Middle frontal gyrus (tissue), 1 donor: Measurements from ENCODE around the gene FGD6.
"Not testable (repeated sequence)": the region's sequence is repeated elsewhere in the genome, so short reads cannot be mapped to it uniquely, and the experiment has no call there.

ENCODE experiments used
- DNase-seq: peaks from one replicate; pipeline ENCODE4 v3.0.0-alpha.2; 2015; ENCODE audit warnings: low spot score; ENCODE audit errors: extremely low spot score

FGD6 gene

DNA sequence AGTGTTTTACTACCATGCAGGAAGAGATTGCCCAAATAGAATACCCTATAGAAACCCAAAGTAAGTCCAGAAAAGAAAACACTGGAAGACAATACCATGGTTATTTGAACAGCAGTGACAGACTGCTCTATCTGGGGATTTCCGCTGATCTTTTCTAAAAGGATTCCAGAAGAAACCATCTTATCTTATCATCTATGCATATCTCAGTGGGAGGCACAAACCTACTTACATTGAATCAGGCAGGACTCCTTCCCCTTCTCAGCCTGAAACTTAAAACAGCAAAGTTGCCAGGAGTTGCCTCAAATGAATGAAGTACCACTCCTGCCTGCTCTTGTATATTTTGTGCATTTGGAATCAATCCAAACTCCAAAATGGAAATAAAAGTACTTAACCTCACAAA lies 87.2 kb downstream of the FGD6 start:
- DNase-seq, result no peak

DNA sequence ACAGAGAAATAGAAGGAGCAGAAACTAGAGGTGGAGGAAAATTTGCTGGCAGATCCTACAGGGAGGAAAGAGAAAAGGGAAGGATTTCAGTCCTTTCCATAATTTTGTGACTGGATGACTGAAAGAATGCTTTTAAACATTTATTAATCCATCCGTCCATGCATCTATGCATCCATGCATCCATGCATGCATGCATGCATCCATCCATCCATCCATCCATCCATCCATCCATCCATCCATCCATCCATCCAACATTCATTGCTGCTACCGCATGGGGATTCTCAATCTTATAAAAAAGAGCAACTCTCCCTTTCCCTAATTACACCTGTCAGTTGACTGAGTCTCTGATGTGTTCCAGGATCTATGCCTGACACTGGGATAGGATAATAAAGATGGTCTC lies 88.2 kb downstream of the FGD6 start:
- DNase-seq, result no peak

DNA sequence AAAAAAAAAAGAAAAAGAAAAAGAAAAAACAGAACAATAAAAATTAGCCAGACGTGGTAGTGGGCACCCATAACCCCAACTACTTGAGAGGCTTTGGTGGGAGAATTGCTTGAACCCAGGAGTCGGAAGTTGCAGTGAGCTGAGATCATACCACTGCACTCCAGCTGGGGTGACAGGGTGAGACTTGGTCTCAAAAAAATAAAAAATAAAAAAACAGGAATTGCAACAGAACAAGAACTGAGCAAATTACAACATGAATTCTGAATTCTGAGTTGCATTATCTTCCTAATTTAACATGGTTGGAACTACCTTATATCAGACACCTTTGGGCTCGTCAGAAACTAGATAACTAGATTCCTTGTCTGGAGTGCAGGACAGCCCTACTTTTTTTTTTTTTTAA lies 90.5 kb downstream of the FGD6 start:
- DNase-seq, result no peak

DNA sequence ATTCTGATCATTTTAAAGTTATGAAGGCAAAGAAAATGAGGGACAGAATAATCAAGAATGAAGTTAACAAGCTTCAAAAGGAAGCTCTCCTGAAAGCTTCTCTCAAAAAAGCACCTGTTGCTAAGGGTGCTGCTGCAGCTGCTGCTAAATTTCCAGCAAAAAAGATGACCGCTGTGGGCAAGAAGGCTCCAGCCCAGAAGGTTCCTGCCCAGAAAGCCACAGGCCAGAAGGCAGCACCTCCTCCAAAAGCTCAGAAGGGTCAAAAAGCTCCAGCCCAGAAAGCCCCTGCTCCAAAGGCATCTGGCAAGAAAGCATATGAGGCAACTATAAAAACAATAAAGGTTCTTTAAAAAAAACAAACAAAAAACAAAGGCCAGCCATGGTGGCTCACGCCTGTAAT lies 91.2 kb downstream of the FGD6 start:
- no peak for DNase-seq

DNA sequence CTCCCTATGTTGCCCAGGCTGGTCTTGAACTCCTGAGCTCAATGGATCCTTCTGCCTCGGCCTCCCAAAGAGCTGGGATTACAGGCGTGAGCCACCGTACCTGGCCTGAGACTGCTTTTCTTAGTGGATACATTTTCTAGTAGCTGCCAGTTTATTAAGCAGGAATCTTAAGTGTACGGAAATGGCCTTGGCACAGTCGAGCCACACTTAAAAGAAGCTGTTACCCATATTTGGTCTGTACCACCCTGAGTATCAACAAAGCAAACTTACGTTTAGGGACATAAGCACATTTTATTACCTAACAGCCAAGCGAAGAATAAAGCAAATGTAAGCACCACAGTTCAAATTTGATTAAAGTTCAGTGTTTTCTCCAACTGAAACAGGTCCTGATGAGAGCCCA lies 93.2 kb downstream of the FGD6 start:
- DNase-seq, result no peak

- no peak for DNase-seq
Measured at GRCh38 chr12:95118788-95119179, 98.5 kb downstream of the FGD6 start.

GRCh38 chr12:95118138-95118787 lies 99.0 kb downstream of the FGD6 start:
- DNase-seq, result no peak

DNA sequence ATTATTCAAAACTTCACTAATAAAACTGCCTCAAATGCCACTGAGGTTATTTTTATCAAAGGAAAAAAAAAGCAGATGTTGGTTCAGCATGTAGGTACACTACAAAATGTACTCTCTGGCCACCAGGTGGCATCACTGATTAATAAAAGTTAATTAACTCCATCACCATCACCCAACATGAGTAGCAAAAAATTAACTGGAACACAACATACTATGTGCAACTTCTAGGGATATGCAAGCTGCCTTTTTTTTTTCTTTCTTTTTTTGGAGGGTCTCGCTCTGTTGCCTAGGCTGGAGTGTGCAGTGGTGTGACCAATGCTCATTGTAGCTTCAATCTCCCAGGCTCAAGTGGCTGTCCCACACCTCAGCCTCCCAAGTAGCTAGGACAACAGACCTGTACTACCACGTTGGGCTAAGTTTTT lies 100.1 kb downstream of the FGD6 start:
- peak; percentile 66 for DNase-seq

GRCh38 chr12:95116773-95117172 lies 100.5 kb downstream of the FGD6 start:
- DNase-seq, result no peak

- DNase-seq, result no peak
Measured at GRCh38 chr12:95116341-95116740, 100.9 kb downstream of the FGD6 start.

DNA sequence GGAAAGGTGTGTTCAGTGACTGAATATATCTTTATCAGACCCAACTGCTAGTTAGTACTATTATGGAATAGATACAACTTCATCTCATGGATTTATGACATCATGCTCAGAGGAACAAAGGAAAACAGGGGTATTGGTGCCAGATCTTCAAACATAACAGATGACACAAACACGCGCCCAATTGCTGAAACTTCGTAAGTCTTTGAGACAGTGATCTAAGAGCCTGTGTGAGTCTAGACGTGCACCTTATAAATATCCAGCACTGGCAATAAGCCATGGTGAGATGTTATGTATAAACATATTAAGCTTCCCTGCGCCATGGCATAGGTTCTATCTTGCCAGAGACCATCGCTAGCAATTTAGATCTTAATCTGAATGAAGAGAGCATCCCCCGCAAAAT lies 101.6 kb downstream of the FGD6 start:
- DNase-seq, result no peak

DNA sequence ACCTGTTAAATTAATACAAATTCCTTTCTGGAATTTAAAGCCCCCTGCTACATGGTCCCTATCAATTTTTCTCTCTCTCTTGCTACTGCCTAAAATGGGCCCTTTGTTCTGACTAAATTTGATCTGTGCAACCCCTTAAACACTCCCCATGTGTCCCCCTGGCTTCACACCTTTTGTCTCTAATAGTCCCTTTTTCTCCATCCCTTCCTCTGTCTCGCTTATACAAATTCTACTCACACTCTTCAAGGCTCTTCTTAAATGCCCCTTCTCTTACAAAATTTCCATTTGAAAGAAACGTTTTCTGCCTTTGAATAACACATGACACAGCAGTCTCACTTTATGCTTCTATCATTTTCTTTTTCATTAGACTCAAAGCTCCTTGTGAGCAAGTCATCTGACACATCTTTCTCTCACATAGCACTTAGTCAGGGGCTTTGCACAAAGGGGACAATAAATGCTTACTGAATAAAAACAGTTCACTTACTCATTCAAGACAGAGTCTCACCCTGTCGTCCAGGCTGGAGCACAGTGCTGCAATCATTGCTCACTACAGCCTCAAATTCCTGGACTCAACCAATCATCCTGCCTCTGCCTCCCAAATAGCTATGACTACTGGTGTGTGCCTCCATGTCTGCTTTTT lies 102.4 kb downstream of the FGD6 start:
- no peak for DNase-seq

- DNase-seq, result no peak
Measured at GRCh38 chr12:95107362-95107761, 109.9 kb downstream of the FGD6 start.

DNA sequence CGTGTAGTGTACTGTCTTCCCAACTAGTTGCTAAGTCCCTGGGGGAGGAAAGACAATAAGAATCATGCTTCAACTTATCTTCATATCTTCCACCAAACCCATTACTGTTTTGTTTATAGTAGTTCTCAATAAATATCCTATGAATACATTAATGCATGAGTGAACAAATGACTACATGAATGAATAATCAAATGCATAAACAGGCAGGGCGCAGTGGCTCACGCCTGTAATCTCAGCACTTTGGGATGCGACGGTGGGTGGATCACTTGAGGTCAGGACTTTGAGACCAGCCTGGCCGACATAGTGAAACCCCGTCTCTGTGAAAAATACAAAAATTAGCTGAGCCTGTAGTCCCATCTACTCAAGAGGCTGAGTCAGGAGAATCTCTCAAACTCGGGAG lies 111.7 kb downstream of the FGD6 start:
- DNase-seq, result no peak

DNA sequence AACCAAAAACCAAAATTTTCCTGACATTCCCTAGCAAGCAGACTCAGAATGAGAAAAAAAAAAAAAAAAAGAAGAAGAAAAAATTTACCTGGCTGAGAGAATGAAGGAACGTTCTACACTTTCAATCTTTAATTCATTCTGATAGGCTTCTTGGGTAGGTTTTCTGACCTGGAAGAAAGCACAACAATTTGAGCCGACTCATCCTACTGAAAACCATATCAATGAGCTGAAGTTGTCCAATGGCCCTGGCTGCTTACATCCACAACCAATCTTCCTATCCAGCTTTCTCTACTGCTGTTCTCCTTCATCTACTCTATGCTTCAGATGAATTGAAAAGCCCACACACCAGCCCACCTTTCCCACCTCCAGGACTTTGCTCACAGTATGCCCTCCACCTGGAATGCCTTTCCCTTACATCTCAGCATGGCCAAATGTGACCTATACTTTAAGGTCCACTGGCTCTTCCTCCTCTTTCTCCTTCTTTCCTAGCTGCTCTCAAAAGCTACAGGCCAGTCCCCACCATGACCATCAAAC lies 112.3 kb downstream of the FGD6 start:
- no peak for DNase-seq

DNA sequence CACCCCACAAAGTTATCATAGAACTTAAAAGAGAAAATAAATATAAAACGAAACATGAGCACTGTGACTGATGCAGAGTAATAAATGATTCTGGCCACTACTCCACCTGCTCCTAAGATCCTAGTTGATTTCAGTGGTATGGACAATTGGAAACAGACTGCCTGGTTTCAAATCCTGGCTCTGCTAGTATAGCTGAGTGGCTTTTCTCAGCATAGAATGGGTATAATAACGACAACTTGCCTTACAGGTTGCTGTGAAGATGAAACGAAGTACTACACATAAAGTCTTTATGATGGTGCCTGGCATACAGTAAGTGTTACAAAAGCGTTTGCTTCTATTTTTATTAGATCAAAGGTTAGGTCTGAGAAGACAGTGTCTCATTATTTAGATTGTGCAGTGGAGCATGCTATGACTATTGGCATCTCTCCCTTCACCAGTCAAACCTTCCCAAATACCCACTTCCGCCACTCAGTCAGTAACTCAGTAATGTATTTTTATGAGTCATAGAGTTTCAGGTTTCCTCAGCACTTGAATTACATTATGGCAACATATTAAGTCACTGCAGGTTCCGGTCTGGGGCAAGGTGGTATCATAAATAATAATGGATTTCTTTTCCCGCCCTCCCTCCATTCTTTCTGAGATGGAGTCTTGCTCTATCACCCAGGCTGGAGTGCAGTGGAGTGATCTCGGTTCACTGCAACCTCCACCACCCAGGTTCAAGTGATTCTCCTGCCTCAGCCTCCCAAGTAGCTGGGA lies 114.2 kb downstream of the FGD6 start:
- no peak for DNase-seq

GRCh38 chr12:95101957-95102356 lies 115.3 kb downstream of the FGD6 start:
- not testable (repeated sequence) for DNase-seq

DNA sequence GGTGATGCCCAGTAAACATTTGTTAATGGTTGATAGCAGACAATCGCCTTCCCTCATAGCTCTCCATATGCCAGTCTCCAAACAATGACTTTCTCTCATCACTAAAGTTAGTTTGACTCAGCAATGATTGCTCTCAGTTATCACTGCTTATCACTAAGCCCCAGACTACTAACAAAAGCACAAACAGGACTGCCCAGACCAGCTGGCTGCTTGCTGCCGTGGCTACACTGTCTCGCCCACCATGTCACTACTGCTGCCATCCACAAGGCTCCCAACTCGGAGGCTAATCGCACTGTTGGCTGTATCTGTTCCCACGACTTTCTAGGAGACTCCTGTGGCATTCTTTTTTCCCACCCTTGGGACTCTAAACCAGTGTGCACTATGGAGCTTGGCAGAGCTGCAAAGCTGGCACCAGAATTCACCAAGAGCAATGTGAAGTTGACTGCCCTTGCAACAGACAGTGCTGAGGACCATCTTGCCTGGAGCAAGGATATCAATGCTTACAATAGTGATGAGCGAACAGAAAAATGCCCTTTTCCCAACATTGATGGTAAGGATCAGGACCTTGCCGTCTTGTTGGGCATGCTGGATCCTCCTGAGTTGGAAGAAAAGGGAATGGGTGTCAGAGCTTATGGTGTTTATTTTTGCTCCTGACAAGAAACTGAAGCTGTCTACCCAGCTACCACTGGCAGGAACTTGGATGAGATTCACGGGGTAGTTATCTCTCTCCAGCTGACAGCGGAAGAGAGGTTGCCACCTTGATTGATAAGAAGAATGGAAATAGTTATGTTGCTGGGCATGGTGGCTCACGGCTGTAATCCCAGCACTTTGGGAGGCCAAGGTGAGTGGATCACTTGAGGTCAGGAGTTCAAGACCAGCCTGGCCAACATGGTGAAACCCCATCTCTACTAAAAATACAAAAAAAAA lies 116.7 kb downstream of the FGD6 start:
- no peak for DNase-seq

DNA sequence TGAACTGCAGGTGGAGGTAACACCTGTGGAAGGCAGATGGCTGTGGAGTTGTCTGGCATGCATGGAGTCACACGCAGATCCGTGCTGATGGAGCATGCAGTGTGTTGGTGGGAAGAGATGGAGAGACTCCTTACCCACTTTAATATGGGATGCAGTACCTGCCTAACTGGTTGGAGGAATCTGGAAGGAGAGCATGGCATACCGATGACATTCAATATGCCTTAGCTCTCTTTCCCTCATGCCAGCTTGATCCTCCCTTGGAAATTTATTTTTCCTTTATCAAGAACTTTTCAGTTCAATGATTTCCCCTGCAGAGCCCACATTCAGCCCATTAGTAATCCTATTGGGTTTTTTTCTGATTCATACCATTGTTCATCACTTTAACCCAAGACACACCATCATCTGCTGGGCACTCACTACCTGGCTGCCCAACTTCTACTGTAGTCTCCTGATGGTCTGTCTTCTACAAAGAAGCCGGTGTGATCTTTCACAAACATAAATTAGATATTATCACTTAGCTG lies 117.9 kb downstream of the FGD6 start:
- DNase-seq, result no peak

DNA sequence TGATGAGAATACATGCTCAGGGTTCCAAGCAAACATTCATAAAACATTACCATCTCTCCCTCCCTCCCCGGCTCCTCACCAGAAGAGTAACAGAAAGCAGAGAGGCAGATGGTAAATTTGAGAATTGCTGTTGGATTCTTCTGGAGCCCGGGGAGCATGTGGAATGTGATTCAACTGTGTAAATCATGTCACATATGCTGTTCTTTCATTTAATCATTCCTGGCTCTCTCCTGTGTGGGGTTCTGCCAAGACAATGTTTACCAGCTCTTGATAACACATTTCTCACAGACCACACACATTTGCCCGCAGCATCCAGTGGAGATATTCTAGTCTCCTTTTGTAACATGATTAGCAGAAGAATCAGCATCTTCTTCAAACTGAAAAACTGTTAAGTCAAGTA lies 120.4 kb downstream of the FGD6 start:
- peak; percentile 24 for DNase-seq

DNA sequence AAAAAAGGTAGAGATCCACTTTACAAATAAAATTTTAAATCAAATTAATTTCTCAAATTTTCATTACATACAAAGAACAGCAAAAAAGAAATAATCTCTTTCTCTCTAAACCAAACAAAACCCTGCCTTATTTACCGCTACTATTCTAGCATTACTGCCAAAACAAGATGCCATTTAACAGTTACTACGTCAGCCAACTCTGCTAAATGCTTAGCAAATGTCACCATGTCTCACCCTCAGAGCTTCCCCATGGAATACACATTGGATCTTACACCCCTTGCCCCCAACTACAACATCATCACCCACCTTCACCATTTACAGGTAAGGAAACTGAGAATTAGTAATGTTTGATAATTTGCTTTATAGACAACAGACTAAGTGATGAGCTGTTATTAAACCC lies 120.9 kb downstream of the FGD6 start:
- DNase-seq, result no peak
